GM19397 (cell line): ENCODE results near the gene TTC28.

Experiments used
- ATAC-seq: cut with Tn5 transposase; IDR thresholded peaks from one replicate; pipeline ENCODE4 v1.9.1; 2021; ENCODE audit warnings: mild to moderate bottlenecking, moderate library complexity; ENCODE audit not compliant: unreplicated experiment

Gene TTC28

GRCh38 chr22:28123989-28124766 lies 555.5 kb downstream of the TTC28 start:
- ATAC-seq, result no peak

GRCh38 chr22:28120691-28121592 lies 558.7 kb downstream of the TTC28 start:
- ATAC-seq, result no peak

GRCh38 chr22:28118957-28119631 lies 560.5 kb downstream of the TTC28 start:
- no peak for ATAC-seq

- ATAC-seq, result no peak
Measured at GRCh38 chr22:28116219-28116673, 563.4 kb downstream of the TTC28 start.

GRCh38 chr22:28115426-28115825 lies 564.2 kb downstream of the TTC28 start:
- ATAC-seq, result no peak

- no peak for ATAC-seq
Measured at GRCh38 chr22:28112548-28113043, 567.0 kb downstream of the TTC28 start.

- no peak for ATAC-seq
Measured at GRCh38 chr22:28112190-28112544, 567.5 kb downstream of the TTC28 start.

- ATAC-seq, result no peak
Measured at GRCh38 chr22:28111501-28112189, 568.0 kb downstream of the TTC28 start.

- no peak for ATAC-seq
Measured at GRCh38 chr22:28108851-28109250, 570.8 kb downstream of the TTC28 start.

GRCh38 chr22:28106617-28107016 lies 573.0 kb downstream of the TTC28 start:
- ATAC-seq, result no peak

- ATAC-seq, result no peak
Measured at GRCh38 chr22:28105988-28106387, 573.7 kb downstream of the TTC28 start.

- no peak for ATAC-seq
Measured at GRCh38 chr22:28105413-28105812, 574.2 kb downstream of the TTC28 start.

- no peak for ATAC-seq
Measured at GRCh38 chr22:28103596-28103995, 576.0 kb downstream of the TTC28 start.

- no peak for ATAC-seq
Measured at GRCh38 chr22:28102151-28102812, 577.4 kb downstream of the TTC28 start.

GRCh38 chr22:28097627-28098026 lies 582.0 kb downstream of the TTC28 start:
- no peak for ATAC-seq

GRCh38 chr22:28096161-28096560 lies 583.5 kb downstream of the TTC28 start:
- no peak for ATAC-seq

GRCh38 chr22:28095316-28096095 lies 584.1 kb downstream of the TTC28 start:
- no peak for ATAC-seq

GRCh38 chr22:28094771-28095170 lies 584.9 kb downstream of the TTC28 start:
- ATAC-seq, result no peak

GRCh38 chr22:28093711-28094110 lies 585.9 kb downstream of the TTC28 start:
- no peak for ATAC-seq
